D341Med (cell line): ENCODE measurements around the gene TNS1.

Source experiments
- DNase-seq: peaks from one replicate; pipeline ENCODE4 v3.0.0; 2012; ENCODE audit warnings: low spot score

TNS1 gene

DNA sequence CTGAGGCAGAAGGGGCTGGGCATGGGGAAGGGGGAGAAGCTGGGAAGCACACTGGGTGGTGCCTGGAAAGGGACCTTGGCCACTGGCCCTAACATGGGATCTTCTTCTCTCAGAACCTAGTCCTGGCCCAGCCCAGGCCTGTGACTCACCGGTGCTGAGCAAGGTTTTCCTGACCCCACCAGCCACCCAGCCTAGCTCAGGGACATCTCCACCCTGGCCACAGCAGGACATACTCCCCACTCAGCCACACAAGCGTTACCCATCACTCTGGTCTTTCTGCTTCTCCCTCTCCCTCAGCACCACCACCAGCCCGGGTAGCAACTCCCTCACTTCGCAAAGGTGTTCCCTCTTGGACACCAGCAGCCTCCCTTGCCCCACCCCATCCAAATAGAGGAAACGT lies 22.8 kb downstream of the TNS1 start:
- no peak for DNase-seq

DNA sequence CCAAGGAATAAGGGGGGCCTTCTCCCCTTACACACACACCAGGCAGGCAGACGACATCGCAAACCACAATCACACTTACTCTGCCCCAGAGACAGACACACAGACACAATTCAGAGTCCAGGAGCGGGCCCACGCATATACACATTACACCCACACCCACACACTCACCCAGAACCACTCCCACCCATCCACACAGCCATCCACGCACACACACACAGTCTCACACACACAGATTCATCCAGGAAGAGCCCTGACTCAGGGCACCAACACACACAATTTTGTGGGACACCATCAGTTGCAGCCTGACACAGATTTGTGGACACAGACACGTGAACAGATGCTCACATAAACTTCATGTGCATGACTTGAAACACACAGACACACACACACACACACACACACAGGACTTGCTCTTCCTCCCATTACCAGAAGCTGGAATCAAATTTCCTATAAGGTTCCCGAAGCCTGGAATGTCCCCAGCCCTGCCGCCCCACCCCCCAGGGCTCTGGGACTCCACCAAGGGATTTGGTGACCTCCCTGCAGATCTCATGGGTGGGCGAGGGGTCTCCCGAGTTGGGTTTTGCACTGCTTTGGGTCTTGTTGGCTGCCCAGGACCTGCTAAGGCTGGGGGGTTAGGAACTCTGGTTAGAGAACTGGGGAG lies 23.5 kb downstream of the TNS1 start:
- DNase-seq: no peak

DNA sequence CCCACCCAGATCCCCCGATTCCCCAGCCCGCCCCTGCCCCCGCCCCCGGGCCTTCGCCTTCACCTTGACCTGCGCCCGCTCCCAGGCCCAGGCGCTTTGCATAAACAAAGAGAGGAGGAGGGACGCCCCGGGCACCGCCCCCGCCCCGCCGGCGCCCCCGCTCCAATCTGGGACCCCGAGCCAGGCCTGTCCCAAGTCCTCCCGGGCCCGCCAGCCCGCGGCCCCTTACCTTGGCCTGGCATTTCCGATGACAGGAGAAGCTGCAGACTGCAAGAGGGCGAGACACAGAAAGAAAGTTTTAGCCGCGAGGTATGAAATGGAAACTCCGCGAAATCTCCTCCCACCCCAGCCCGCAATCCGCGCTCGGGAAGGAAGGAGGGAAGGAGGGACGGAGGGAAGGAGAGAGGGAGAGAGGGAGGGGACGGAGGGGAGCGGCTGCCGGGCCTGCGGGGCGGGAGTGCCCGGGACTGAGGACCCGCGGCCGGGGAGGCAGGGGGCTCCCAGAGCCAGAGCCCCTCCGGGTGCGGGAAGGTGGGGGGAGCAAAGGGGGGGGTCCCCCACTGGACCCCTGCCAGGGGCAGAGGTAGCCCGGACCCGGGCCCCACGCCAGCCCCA lies 24.2 kb downstream of the TNS1 start:
- DNase-seq: no peak

DNA sequence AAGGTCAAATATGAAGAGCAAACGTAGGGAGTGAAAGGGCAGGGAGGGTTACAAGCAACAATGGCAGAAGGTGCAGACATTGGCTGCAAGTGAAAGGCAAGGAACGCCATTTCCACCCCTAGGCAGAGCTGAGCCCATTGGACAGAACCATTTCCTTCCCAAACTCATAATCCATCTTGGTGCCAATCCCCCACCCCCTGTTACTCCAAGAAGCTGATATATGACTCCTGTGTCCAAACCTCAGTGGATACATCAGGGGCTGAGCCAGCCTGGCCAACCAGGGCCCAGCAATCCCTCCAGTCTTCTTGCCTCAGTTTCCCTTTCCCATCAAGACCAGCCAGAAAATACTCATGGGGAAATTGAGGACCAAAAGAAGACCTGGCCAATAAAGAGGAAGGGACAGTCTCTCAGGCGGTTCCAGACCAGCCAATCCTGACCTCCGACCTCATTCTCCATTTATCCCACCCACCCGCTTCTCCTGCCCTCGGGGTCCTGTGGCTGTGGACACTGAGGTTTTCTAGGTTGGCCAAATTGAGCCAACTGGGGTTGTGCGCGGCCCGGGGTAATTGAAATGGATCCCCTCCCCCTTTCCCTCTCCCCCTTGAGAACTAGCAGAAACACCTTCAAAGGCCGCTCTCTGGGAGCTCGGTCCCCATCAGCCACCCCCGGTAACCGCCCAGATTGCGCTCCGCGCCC lies 24.8 kb downstream of the TNS1 start:
- DNase-seq: no peak

DNA sequence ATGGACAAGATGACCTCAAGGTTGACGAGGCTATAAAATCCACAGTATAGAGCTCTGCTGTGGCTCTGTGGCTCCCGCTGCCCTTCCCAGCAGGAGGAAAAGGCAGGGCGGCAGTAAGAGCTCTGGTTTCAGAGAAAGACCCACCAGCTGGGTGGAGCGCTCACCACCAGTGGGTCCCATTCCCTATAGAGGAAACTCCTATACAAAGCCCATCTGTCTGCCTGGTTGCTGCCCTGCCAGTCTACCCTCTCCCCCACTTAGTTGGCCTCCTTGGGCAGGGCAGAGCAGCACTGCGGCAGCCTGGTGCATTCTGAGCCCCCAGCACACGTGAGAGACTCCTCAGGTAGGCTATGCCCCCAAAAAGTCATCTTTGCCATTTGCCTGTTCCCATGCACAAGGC lies 26.5 kb downstream of the TNS1 start:
- no peak for DNase-seq

DNA sequence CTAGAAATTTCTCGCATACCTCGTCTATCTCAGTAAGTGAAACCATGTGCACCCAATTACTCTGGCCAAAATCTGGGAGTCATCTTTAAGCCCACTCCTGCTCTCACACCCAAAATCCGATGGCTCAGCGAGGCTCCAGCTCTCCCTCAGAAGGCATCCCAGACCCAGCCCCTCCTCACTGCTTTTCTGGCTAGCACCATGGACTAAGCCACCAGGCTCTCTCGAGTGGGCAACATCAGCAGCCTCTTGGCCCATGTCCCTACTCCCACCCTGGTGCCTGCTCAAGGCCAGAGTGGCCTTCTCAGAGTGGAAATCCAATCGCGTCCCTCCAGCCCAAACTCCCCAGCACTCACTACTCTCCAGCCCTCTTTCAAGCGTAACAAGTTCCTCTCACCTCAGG lies 27.2 kb downstream of the TNS1 start:
- no peak for DNase-seq

DNA sequence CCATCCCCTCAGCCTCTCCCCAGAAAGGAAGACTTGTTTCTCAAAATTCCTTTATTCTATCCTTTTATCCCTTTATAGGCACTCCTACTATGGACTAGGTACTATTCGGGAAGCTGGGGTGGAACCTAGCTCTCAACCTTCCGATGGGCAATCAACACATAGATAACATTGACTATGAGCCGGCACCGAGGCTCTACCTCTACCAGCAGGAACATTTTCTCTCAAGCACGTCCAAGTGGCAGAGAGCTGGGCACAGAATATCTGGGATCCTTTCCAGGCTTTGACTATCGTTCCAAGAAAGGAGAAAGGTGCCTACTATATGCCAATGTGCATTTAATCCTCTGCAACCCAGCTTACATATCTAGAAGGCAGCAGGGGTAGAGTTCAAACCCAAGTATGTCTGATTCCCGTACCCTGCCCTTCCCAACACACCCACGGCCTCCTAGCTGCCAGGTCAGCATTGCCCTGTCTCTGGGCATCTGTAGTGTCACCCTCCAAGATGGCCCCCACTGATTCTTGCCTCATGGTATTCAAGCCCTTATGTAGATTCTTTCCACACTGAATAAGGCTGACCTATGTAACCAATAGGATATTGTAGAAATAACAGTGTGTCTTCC lies 28.3 kb downstream of the TNS1 start:
- DNase-seq: no peak

DNA sequence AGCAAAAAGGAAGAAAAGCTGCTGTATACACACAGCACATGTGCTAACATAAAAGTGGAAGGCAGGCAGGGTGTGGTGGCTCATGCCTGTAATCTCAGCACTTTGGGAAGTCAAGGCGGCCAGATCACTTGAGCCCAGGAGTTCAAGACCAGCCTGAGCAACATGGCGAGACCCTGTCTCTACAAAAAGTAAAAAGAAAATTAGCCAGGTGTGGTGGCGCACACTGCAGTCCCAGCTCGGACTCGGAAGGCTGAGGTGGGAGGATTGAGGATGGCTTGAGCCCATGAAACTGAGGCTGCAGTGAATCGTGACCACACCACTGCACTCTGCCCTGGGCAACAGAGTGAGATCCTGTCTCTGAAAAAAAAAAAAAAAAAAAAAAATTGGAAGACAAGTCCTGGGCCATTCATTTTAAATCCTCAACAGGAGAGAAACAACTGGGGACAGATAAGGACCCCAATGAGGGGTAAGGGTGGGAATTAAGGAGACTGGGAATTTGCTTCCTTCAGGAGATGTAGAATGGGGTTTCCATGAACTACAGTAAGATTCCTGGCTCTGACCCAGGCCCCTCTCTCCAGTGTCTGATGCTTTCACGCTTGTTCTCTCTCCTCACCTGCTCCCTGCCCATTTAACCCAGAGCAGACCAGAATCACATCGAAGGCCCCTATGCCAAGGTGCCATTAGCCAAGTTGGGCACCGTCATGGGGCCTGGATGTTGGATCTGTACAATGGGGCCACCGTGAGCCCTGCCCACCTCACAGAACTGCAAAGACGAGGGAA lies 29.6 kb downstream of the TNS1 start:
- DNase-seq: no peak

DNA sequence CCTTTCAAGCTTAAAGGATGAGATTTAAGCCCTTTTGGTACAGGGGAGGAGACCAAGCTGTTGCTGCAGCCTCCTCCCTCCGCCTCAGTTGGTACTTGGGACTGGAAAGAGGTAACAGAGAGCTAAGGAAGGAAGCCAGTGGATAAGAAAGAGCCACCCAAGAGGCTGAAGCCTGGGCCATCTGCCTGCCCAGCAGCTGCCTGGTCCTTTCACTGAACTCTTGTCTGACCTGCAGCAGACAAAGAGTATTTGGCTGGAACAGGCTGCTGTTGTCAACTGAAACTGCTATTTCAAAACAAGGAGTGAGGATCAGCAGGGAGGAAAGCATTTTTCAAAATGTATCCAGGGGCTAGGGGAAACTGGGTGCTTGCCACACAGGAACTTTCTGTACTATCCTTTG lies 30.3 kb downstream of the TNS1 start:
- no peak for DNase-seq

DNA sequence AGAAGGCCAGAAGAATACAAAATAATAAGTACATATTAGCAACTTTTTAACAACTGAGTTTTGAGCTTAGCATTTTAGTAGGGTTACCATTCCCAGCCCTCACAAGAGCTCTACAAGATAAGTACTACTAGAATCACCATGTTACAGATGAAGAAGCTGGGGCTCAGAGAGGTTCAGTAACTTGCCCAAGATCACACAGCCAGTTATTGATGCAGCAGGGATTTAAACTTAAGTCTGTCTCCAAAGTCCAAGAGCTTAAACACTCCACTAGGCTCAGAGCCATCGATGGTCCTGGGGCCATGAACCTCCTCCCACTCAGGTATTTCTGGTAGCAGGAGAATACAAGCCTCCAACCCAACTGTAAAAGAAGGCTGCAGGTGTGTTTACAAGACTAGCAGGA lies 30.8 kb downstream of the TNS1 start:
- DNase-seq: no peak

DNA sequence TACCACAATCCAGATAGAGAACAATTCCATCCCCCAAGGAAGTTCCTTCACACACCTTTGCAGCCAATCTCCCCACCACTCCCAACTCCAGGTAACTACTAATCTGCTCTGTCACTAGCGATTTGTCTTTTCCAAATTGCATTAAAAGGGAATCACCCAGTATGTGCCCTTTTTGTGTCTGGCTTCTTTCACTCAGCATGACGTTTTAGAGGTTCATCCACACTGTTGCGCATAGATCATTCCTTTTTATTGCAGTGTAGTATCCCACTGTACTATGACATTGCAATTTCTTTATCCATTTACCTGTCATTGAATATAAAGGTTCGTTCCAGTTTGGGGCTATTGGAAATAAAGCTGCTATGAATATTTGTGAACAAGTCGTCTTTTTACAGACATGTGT lies 31.6 kb downstream of the TNS1 start:
- no peak for DNase-seq

DNA sequence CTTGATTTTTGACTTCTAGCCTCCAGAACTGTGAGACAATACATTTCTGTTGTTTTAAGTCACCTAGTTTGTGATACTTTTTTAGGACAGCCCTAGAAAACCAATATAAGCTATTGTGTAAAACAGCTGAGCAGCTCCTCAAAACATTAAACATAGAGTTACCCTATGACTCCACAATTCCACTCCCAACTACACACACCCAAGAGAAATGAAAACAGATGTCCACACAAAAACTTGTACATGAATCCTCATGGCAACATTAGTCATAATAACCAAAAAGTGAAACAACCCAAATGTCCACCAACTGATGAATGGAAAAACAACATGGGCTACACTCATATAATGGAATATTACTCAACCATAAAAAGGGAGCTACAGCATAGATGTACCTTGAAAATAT lies 32.6 kb downstream of the TNS1 start:
- DNase-seq: no peak

DNA sequence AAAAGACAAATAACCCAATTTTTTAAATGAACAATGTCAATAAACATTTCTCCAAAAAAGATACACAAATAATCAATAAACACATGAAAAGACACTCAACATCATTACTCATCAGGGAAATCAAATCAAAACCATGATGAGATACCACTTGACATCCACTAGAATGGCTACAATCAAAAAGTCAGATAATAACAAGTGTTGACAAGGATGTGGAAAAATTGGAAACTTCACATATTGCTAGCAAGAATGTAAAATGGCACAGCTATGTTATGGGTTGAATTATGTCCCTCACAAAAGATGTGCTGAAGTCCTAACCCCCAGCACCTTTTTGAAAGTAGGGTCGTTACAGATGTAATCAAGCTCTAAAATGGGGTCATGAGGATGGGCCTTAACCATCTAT lies 33.2 kb downstream of the TNS1 start:
- no peak for DNase-seq

DNA sequence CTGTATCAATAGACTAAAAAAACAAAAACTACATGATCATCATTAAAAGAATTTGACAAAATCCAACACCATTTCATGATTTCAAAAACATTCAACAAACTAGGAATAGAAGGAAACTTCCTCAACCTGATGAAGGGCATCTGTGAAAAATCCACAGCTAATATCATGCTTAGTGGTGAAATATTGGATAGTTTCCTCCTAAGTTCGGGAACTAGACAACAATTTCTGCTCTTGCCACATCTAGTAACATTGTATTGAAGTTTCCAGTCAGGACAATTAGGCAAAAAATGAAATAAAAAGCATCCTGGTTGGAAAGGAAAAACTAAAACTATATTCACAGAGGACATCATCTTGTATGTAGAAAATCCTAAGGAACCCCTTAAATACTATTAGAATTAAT lies 34.8 kb downstream of the TNS1 start:
- DNase-seq: no peak

DNA sequence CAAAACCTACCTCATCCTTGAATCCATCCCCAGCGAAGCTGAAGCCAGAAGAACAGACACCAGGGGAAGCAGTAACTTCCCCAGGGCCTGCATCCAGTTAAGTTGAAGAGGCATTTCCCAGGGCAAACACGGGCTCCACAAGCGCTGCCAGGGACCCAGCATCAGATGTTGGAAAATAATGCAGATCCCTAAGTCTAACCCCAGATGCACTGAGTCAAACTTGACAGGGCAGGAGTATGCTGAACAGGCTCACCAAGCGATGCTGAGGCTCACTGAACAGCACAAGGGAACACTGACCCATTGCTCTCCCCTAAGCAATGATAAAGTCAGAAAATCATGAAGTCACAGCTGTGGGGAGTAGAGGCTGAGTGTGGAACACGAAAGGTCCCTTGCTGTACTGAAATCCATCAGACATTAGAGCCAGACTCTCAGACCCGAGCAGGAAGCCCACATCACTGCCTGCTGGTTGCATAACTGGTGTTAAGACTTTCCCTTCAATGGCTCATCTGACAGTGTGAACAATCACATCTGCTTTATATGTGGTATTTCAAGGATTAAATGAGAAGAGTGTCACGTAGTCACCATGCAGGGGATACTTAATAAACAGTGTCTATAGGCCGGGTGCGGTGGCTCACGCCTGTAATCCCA lies 36.2 kb downstream of the TNS1 start:
- DNase-seq: no peak

DNA sequence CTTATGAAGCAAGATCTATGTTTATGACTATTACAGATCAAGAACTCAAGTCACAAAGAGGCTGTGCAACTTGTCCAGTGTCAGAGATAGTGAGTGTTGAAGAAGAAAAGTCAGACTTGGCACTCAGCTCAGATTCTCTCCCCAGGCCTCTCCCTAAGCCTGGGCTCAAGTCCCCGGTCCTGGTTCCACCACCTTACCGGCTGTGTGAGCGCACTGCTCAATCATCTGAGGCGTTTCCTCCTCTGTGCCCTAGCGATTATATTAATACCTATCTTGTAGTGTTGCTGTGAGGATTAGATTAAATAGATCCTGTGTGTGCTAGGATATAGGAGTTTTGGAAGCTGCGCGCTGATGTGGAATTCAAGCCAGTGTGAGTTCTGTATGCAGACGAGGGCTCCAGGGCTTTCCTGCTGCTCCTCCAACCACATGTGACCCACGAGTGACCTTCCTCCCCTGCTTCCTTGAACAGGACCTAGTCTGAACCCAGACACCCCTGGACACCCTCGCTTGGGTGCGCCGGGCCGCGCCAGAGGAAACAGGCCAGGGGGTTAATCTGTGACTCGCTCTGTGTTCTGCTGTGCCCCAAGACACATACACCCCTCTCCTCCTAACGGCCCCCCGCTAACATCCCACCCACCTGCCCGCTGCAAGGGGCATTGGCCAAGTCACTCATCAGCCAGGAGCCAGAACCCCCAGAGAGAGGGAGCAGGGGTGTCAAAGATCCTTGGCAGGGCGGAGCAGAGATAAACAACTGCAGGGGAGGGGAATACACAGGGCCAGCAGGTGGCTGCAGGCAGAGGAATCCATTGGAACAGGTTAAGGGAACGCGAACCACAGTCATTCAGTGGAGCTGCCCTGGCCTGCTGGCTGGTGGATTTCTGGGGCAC lies 38.3 kb downstream of the TNS1 start:
- no peak for DNase-seq

DNA sequence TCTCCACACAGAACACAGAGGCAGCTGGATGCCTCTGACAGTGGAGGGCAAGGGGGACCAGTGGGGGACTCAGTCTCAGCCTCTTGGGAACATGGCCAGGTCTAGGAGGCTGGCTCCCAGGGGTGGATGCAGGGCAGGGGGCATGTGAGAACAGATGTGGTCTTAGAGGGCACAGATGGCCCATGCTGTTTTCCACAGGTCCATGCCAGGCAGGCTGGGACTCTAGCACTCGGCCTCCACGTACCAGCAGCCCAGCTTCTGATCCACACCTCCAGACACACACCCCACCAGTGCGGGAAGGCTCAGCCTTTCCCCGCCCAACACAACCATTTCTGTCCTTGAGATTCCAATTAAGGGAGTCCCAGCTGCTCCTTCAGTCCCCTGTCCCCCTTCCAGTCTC lies 42.4 kb downstream of the TNS1 start:
- DNase-seq: no peak

DNA sequence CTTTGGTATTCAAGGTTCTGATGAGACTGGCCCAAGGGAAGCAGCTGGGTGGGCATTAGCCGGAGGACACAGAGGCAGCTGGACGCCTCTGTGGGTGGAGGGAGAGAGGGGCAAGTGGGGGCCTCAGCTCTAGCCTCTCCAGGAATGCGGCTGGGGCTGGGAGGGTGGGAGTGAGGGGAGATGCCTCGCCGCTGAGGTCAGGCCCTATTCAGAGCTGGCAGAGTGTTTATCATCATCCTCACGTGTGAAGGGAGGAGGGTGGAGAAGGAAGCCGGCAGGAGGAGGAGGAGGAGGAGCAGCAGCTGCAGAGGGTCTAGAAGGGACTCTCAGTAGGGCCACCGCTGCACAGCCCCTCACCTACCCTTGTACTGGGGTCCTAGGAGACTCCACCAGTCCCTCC lies 43.1 kb downstream of the TNS1 start:
- DNase-seq: no peak

DNA sequence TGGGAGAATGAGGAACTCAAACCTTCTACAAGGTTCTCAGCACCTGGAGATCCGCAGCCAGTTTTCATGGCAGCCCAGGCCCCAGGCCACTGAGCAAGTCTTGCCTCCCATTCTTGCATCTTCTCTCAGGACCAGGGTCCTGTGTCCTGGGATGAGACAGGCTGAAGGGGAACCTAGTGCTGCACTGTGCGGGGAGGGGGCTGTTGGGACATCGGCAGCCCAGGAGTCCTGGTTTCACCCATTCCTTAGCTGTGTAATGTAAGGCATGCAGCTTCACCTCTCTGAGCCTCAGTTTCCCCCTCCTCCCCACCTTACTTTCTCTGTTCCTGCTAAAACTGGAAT lies 43.9 kb downstream of the TNS1 start:
- no peak for DNase-seq

DNA sequence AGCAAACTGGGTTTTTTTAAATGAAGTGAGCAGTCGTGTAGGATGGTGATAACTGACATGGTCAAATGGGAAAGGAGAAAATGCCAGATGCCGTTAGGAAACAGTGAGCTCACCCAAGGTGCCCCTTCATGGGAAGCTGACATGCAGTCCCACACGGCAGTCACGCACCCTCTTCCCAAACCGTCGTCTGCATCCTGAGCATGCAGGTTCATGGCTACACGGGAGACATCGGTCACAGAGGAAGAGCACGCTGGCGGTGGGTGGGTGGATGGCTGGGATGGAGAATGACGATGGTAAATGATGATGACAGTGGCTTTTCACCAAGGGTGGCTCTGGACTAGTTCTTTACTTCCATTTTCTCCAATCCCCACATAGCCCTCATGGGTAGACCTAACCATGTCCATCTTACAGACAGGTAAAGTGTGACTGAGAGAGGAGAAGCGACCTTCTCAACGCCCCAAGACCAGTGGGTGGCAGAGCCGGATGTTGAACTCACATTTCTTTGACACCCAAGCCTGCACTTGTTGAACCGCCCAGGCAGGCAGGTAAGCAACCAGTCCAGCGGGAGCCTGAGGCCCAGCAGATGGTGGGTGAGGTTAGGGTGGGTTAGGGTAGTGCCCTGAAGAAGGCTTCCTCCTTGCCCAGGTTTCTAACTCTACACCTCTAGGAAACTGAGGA lies 44.5 kb downstream of the TNS1 start:
- DNase-seq: no peak
